H9 (cell line): Measurements from ENCODE around the gene NAPSA. TPM values are rescaled to one million over a fixed set of nuclear protein-coding genes. Genes with fewer than 3 reads are reported as not detected.

Source experiments
- DNase-seq: peaks from one replicate; pipeline ENCODE4 v3.0.0-alpha.2; 2017
- H2AFZ ChIP-seq: one replicate; pipeline ENCODE4 v1.6.1; 2013; ENCODE audit warnings: mild to moderate bottlenecking, low read length, control low read depth, moderate library complexity
- H2AK5ac ChIP-seq: 2 replicates; pipeline ENCODE4 v1.6.1; 2013; ENCODE audit warnings: low read length, control low read depth, mixed read lengths; ENCODE audit not compliant: insufficient read length
- H2BK120ac ChIP-seq: one replicate; pipeline ENCODE4 v1.6.1; 2013; ENCODE audit warnings: low read depth, mild to moderate bottlenecking, low read length, control low read depth, inconsistent platforms; ENCODE audit not compliant: poor library complexity, severe bottlenecking
- H2BK12ac ChIP-seq: 2 replicates; pipeline ENCODE4 v1.6.1; 2013; ENCODE audit warnings: low read length, control low read depth, mixed read lengths, low read depth; ENCODE audit not compliant: insufficient read length
- H2BK15ac ChIP-seq: 2 replicates; pipeline ENCODE4 v1.6.1; 2013; ENCODE audit warnings: low read depth, low read length, control low read depth
- H2BK20ac ChIP-seq: one replicate; pipeline ENCODE4 v1.6.1; 2013; ENCODE audit warnings: low read depth, mild to moderate bottlenecking, low read length, control low read depth, inconsistent platforms; ENCODE audit not compliant: poor library complexity, severe bottlenecking
- H2BK5ac ChIP-seq: 2 replicates; pipeline ENCODE4 v1.6.1; 2013; ENCODE audit warnings: low read length, control low read depth, mixed read lengths; ENCODE audit not compliant: insufficient read length
- H3K14ac ChIP-seq: 2 replicates; pipeline ENCODE4 v1.6.1; 2013; ENCODE audit warnings: low read length, control low read depth; ENCODE audit not compliant: insufficient read depth
- H3K18ac ChIP-seq: 2 replicates; pipeline ENCODE4 v1.6.1; 2013; ENCODE audit warnings: low read depth, mild to moderate bottlenecking, mixed read lengths, low read length, control low read depth; ENCODE audit not compliant: insufficient read length
- H3K23ac ChIP-seq: 2 replicates; pipeline ENCODE4 v1.6.1; 2013; ENCODE audit warnings: low read length, control low read depth, mixed read lengths, low read depth; ENCODE audit not compliant: insufficient read length
- H3K23me2 ChIP-seq: 2 replicates; pipeline ENCODE4 v1.6.1; 2013; ENCODE audit warnings: low read depth, mild to moderate bottlenecking, mixed read lengths, low read length, control low read depth; ENCODE audit not compliant: insufficient read length, poor library complexity, severe bottlenecking
- H3K27ac ChIP-seq: 2 replicates; pipeline ENCODE4 v1.5.1; 2013; ENCODE audit warnings: low read length, control low read depth, mixed read lengths, low read depth; ENCODE audit not compliant: insufficient read length
- H3K27me3 ChIP-seq: 2 replicates; pipeline ENCODE4 v1.6.1; 2013; ENCODE audit warnings: low read length, control low read depth, inconsistent platforms; ENCODE audit not compliant: insufficient read depth
- H3K4ac ChIP-seq: 2 replicates; pipeline ENCODE4 v1.6.1; 2013; ENCODE audit warnings: low read depth, mild to moderate bottlenecking, control low read depth, inconsistent platforms, low read length, moderate library complexity
- H3K4me1 ChIP-seq: 2 replicates; pipeline ENCODE4 v1.6.1; 2013; ENCODE audit warnings: low read length, control low read depth, inconsistent platforms; ENCODE audit not compliant: insufficient read depth
- H3K4me2 ChIP-seq: 2 replicates; pipeline ENCODE4 v1.6.1; 2013; ENCODE audit warnings: low read length, control low read depth, mixed read lengths; ENCODE audit not compliant: insufficient read length, insufficient read depth
- H3K56ac ChIP-seq: 2 replicates; pipeline ENCODE4 v1.6.1; 2013; ENCODE audit warnings: low read depth, mild to moderate bottlenecking, mixed read lengths, low read length, control low read depth; ENCODE audit not compliant: insufficient read length
- H3K79me1 ChIP-seq: 2 replicates; pipeline ENCODE4 v1.6.1; 2013; ENCODE audit warnings: low read depth, mild to moderate bottlenecking, moderate library complexity, low read length, control low read depth, inconsistent platforms; ENCODE audit not compliant: insufficient read depth, poor library complexity, severe bottlenecking
- H3K79me2 ChIP-seq: 2 replicates; pipeline ENCODE4 v1.6.1; 2013; ENCODE audit warnings: low read length, control low read depth, inconsistent platforms; ENCODE audit not compliant: insufficient read depth
- H3K9ac ChIP-seq: 2 replicates; pipeline ENCODE4 v1.6.1; 2013; ENCODE audit warnings: low read length, control low read depth, mixed read lengths; ENCODE audit not compliant: insufficient read length; ENCODE audit errors: extremely low read depth
- H3K9me3 ChIP-seq: one replicate; pipeline ENCODE4 v1.6.1; 2013; ENCODE audit warnings: low read depth, low read length, inconsistent platforms; ENCODE audit not compliant: control insufficient read depth
- H3T11ph ChIP-seq: one replicate; pipeline ENCODE4 v1.6.1; 2013; ENCODE audit warnings: mild to moderate bottlenecking, low read length, control low read depth, inconsistent platforms
- H4K20me1 ChIP-seq: one replicate; pipeline ENCODE4 v1.6.1; 2013; ENCODE audit not compliant: control insufficient read depth, insufficient read length, insufficient read depth
- H4K5ac ChIP-seq: 2 replicates; pipeline ENCODE4 v1.6.1; 2013; ENCODE audit warnings: low read depth, mild to moderate bottlenecking, mixed read lengths, low read length, control low read depth; ENCODE audit not compliant: insufficient read length
- H4K8ac ChIP-seq: replicated peaks from 2 replicates; pipeline ENCODE4 v1.6.1; 2013; ENCODE audit warnings: low read length, control low read depth, mixed read lengths, low read depth; ENCODE audit not compliant: insufficient read length
- H4K91ac ChIP-seq: 2 replicates; pipeline ENCODE4 v1.6.1; 2013; ENCODE audit warnings: low read depth, mild to moderate bottlenecking, moderate library complexity, mixed read lengths, low read length, control low read depth; ENCODE audit not compliant: insufficient read length
- H3K27ac Mint-ChIP-seq, 3 experiments: 2 replicates in 2 of 3; 3 replicates in 1 of 3; pipeline ENCODE4 v1.8.0; 2020 to 2021; ENCODE audit warnings: mixed read lengths in 3 of 3, mild to moderate bottlenecking in 1 of 3, moderate library complexity in 1 of 3
- H3K27me3 Mint-ChIP-seq: 2 replicates; pipeline ENCODE4 v1.8.0; 2021; ENCODE audit warnings: low read depth, mild to moderate bottlenecking, moderate library complexity, mixed read lengths
- H3K36me3 Mint-ChIP-seq, 3 experiments: 2 replicates in 2 of 3; 3 replicates in 1 of 3; pipeline ENCODE4 v1.8.0; 2020 to 2021; ENCODE audit warnings: low read depth in 3 of 3, mixed read lengths in 3 of 3; ENCODE audit not compliant: insufficient read depth in 1 of 3
- H3K4me1 Mint-ChIP-seq, 2 experiments: 2 replicates each; pipeline ENCODE4 v1.8.0; 2020; ENCODE audit warnings: mixed read lengths in 2 of 2
- H3K4me3 Mint-ChIP-seq, 2 experiments: 2 replicates in 1 of 2; 3 replicates in 1 of 2; pipeline ENCODE4 v1.8.0; 2020 to 2021; ENCODE audit warnings: mild to moderate bottlenecking in 2 of 2, mixed read lengths in 2 of 2, moderate library complexity in 1 of 2
- H3K9me3 Mint-ChIP-seq, 2 experiments: 2 replicates in 1 of 2; 3 replicates in 1 of 2; pipeline ENCODE4 v1.8.0; 2020; ENCODE audit warnings: mild to moderate bottlenecking in 2 of 2, mixed read lengths in 2 of 2, moderate library complexity in 1 of 2
- WGBS: extraction: QIAGEN DNeasy Blood & Tissue Kit; methylation state at CpG from one replicate; pipeline ENCODE4 v1.1.7; 2013; ENCODE audit warnings: missing lambda C conversion rate, low lambda C conversion rate, mixed read lengths; ENCODE audit not compliant: insufficient read length; ENCODE audit errors: extremely low coverage; 5-methylcytosine and 5-hydroxymethylcytosine counted together
- total RNA-seq: library from RNA; stranded (reverse); gene quantifications from 2 replicates; pipeline ENCODE4 v1.2.1, GENCODE V29; 2021
- TF ChIP-seq, protein P1 (sequence below): fragments of 200-600 bp; sonication (generic); conservative IDR thresholded peaks from 3 replicates; pipeline ENCODE4 v1.8.0; 2021; ENCODE audit warnings: antibody characterized with exemption, mild to moderate bottlenecking

The NAPSA gene
- total RNA-seq, 1 experiment from 2014 or later: 0.44 TPM

DNA sequence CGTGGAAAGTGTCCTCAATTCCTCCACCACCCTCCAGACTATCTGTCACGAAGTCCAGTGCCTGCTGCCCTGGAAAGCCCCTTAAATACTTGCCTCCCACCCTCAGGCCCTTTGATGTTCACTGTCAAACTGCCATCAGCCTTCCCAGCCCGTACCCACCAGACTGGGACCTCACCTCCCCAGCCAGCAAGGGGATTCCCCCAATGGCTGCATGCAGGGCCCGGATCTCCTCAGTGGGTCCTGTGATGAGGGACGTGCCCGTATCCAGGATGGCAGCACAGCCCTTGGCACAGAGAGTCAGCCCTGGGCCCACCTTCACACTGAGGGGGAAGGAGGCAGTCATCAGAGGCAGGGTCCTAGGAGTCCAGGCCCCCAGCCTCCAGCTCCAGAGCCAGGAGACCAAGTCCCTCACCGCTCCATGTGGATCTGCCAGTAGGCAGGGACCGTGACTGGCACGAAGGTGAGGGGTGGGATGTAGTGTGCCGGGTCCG is 6.1 kb downstream of the NAPSA start:
- Histone ChIP-seq H2BK120ac (no peak overlapping the region), H3K4me2 (no peak overlapping the region), H4K20me1 (no peaks in the 10 kb centered on the region), H3K9me3 (no peaks in the 10 kb centered on the region), H3K14ac (no peak overlapping the region; the same call in 1 of the 2 replicates), H2AFZ (no peak overlapping the region), H2AK5ac (no peak overlapping the region), H2BK5ac (no peak overlapping the region), H4K8ac (no peak overlapping the region), H3K4ac (no peak overlapping the region), H3K9ac (no peak overlapping the region), H3K56ac (no peak overlapping the region), H4K5ac (no peak overlapping the region), H3K27me3 (no peaks in the 10 kb centered on the region), H3K18ac (no peak overlapping the region), H3K79me1 (no peaks in the 10 kb centered on the region), H4K91ac (no peak overlapping the region), H3K4me1 (peaks cover 2% of the 10 kb centered on the region; the same call in 1 of the 2 replicates), H3K27ac (no peak overlapping the region), H3K23me2 (no peaks in the 10 kb centered on the region), H3T11ph (no peak overlapping the region), H2BK15ac (no peak overlapping the region), H2BK20ac (no peak overlapping the region), H3K79me2 (no peaks in the 10 kb centered on the region), H3K23ac (no peak overlapping the region), H2BK12ac (no peak overlapping the region)
- no CpG with 5 or more reads among the region's 11 CpGs for WGBS
- H3K27ac Mint-ChIP-seq: no peak overlapping the region
- H3K36me3 Mint-ChIP-seq: peaks cover 0 to 8% (median 6%) of the 10 kb centered on the region in 3 experiments; a peak in 4 of 7 replicates
- no peak overlapping the region for H3K4me3 Mint-ChIP-seq
- TF ChIP-seq, protein P1, sequence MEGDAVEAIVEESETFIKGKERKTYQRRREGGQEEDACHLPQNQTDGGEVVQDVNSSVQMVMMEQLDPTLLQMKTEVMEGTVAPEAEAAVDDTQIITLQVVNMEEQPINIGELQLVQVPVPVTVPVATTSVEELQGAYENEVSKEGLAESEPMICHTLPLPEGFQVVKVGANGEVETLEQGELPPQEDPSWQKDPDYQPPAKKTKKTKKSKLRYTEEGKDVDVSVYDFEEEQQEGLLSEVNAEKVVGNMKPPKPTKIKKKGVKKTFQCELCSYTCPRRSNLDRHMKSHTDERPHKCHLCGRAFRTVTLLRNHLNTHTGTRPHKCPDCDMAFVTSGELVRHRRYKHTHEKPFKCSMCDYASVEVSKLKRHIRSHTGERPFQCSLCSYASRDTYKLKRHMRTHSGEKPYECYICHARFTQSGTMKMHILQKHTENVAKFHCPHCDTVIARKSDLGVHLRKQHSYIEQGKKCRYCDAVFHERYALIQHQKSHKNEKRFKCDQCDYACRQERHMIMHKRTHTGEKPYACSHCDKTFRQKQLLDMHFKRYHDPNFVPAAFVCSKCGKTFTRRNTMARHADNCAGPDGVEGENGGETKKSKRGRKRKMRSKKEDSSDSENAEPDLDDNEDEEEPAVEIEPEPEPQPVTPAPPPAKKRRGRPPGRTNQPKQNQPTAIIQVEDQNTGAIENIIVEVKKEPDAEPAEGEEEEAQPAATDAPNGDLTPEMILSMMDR: no peak
- peaks cover 11 to 19% of the 10 kb centered on the region in 2 experiments for H3K4me1 Mint-ChIP-seq
- H3K9me3 Mint-ChIP-seq: no peaks in the 10 kb centered on the region; a peak in 2 of 5 replicates
- DNase-seq: no peak
- H3K27me3 Mint-ChIP-seq: peaks cover 12% of the 10 kb centered on the region
